ACC112 (cell line): ENCODE measurements around the gene PCAT6.

Source experiments
- H2AFZ ChIP-seq: fragments of 200-600 bp; sonication (generic); one replicate; pipeline ENCODE4 v1.6.0; 2017; ENCODE audit warnings: antibody characterized with exemption, low read length; ENCODE audit not compliant: unreplicated experiment
- H3K27ac ChIP-seq: fragments of 200-600 bp; sonication (generic); 2 replicates; pipeline ENCODE4 v1.5.1; 2014; ENCODE audit warnings: low read depth, mild to moderate bottlenecking, antibody characterized with exemption, low read length, moderate library complexity
- H3K27me3 ChIP-seq: fragments of 200-600 bp; sonication (generic); 2 replicates; pipeline ENCODE4 v1.6.1; 2014; ENCODE audit warnings: mild to moderate bottlenecking, antibody characterized with exemption, low read length, moderate library complexity, mixed read lengths; ENCODE audit not compliant: insufficient read depth
- H3K36me3 ChIP-seq: fragments of 200-600 bp; sonication (generic); 2 replicates; pipeline ENCODE4 v1.6.1; 2016; ENCODE audit warnings: mild to moderate bottlenecking, antibody characterized with exemption, low read length, moderate library complexity, mixed read lengths; ENCODE audit not compliant: insufficient read depth
- H3K4me1 ChIP-seq: fragments of 200-600 bp; sonication (generic); one replicate; pipeline ENCODE4 v1.6.1; 2016; ENCODE audit warnings: low read length, mixed read lengths; ENCODE audit not compliant: insufficient read depth, unreplicated experiment, control insufficient read depth
- H3K4me3 ChIP-seq: fragments of 200-600 bp; sonication (generic); 2 replicates; pipeline ENCODE4 v1.5.1; 2014; ENCODE audit warnings: mild to moderate bottlenecking, low read depth, low read length
- H3K79me2 ChIP-seq: fragments of 200-600 bp; sonication (generic); one replicate; pipeline ENCODE4 v1.6.0; 2016; ENCODE audit warnings: low read length; ENCODE audit not compliant: control insufficient read depth, unreplicated experiment, insufficient read depth

PCAT6 gene

GRCh38 chr1:202807451-202807925 lies 3.3 kb upstream of the PCAT6 start:
- peak overlapping the region; percentile 92 for H3K4me3 ChIP-seq
- H3K36me3 ChIP-seq, result no peaks in the 10 kb centered on the region
- H3K79me2 ChIP-seq, result peaks cover 58% of the 10 kb centered on the region
- H2AFZ ChIP-seq, result peak overlapping the region; percentile 71
- peaks cover 41% of the 10 kb centered on the region for H3K4me1 ChIP-seq
- H3K27me3 ChIP-seq, result no peaks in the 10 kb centered on the region
- H3K27ac ChIP-seq, result peak overlapping the region; percentile 53

DNA sequence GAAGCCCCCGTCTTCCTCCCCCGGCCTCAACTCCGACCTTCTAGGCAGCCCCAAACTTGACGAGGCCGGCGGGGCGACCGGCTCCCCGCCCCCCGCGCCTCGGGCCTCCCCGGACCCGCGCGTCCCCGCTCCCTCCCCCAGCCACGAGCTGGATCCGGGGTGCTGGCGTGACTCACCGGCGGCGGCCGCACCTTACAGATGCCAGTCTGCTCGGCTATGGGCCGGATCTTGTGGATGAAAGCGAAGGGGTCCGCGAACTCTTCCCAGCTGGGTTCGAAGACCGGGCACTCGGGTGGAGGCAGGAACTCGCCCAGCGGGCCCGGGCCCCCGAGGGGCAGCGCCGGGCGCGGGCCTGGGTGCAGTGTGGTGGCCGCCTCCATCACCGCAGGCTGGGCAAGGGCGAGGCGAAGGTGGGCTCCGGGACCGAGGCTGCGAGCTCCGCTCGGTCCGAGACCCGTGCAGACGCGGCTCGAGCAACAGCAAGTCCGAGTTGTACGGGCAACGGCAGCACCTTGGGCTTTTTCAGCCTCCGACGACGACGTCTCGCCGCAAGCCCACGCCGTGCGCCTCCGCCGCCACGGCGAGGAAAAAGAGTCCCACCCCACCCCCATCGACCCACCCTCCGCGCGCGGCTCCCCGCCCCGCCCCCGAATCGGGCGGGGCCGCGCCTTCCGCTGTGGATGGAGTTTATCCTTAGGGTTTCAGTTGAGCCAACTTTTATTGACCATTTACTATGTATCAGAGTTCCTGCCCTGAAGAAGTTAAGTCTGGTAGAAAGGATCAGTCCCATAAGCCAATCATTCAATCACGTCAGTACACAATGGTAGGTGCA lies 2.6 kb upstream of the PCAT6 start, which contains the start of gene KDM5B:
KDM5B (minus strand) TSS at position 496 of the 832 bp plus-strand sequence; CDS start at position 380, 116 bp downstream.
- H3K36me3 ChIP-seq, result no peaks in the 10 kb centered on the region
- peaks cover 51% of the 10 kb centered on the region for H3K79me2 ChIP-seq
- peaks cover 34% of the 10 kb centered on the region for H3K4me1 ChIP-seq
- peak within 1 kb of the TSS; percentile 92 for H3K4me3 ChIP-seq
- no peaks in the 10 kb centered on the region for H3K27me3 ChIP-seq
- peak within 1 kb of the TSS; percentile 79 for H2AFZ ChIP-seq
- H3K27ac ChIP-seq, result peak within 1 kb of the TSS; percentile 53

GRCh38 chr1:202809597-202810159 lies 1.1 kb upstream of the PCAT6 start:
- Histone ChIP-seq H3K4me1 (peaks cover 23% of the 10 kb centered on the region), H2AFZ (no peak overlapping the region), H3K36me3 (no peaks in the 10 kb centered on the region), H3K4me3 (peak overlapping the region; percentile 87), H3K79me2 (peaks cover 36% of the 10 kb centered on the region), H3K27me3 (no peaks in the 10 kb centered on the region), H3K27ac (no peak overlapping the region)

DNA sequence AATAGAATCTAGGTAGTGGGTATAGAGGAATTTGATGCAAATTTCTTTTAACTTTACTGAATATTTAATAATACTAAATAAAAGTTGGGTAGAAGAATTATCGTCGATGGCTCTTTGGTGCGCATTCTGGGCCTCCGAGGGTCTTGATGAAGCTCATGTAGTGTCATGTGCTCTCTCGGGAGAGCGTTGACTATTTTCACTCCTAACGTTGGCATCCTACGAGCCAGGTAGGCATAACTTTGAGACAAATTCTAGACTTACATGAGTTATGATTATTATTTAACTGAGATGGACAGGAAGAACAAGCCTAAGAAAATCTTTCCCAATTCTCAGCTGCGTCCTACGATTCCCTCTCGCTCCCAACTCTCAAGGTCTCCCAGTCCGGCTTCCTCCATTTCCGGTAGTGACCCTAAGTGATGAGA lies 550 bp upstream of the PCAT6 start:
- Histone ChIP-seq H3K4me3 (peak overlapping the region; percentile 87), H3K27ac (peak overlapping the region; percentile 26; the same call in 1 of the 2 replicates), H3K36me3 (no peaks in the 10 kb centered on the region), H3K27me3 (no peaks in the 10 kb centered on the region), H3K4me1 (peaks cover 17% of the 10 kb centered on the region), H3K79me2 (peaks cover 31% of the 10 kb centered on the region), H2AFZ (peak overlapping the region; percentile 85)

GRCh38 chr1:202811296-202812175 lies 782 bp downstream of the PCAT6 start:
- peak overlapping the region; percentile 70 for H2AFZ ChIP-seq
- peaks cover 7% of the 10 kb centered on the region for H3K4me1 ChIP-seq
- peaks cover 17% of the 10 kb centered on the region for H3K79me2 ChIP-seq
- H3K4me3 ChIP-seq, result peak overlapping the region; percentile 87
- H3K36me3 ChIP-seq, result no peaks in the 10 kb centered on the region
- no peaks in the 10 kb centered on the region for H3K27me3 ChIP-seq
- no peak overlapping the region; the same call in 1 of the 2 replicates for H3K27ac ChIP-seq

DNA sequence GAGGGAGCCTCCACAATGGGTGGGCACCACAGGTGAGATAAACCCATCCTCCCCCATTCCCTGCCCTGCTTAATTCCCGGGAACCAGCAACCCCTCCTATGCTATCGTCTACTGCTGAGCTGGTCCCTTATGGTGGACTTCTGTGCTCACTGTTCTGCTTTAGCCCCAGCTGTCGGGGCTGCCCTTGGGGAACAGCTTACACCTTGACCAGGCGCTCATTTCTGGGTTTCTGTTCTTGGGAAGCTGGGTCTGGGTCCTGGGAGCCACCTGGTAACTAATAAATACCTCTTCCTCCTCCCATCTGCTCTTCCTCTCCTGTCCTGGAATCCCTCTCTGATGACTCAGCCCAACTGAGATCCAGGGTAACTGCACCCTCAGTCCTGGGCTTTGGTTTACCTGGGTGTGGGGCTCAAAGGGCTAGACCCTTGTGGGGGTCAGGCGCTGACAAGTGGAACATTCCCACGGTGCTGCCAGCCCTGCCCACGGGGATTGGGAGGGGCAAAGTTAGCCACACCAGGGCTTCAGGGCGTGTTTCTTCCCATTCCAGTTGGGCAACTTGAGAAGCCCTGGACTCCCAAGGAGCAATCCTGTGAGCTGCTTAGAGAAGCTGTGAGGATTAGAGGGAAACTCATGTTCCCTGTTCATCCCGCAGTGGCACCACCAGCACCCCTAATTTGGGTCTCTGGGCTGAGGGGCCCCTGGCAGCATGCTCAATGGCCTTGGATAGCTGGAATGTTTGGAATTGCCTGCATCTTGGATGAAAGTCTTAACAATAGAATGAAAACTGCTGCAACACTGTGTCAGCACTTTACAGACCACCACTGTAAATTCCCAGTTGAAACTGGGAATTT lies 1.6 kb downstream of the PCAT6 start:
- Histone ChIP-seq H2AFZ (no peak overlapping the region), H3K79me2 (peaks cover 9% of the 10 kb centered on the region), H3K4me3 (peak overlapping the region; percentile 87; the same call in 1 of the 2 replicates), H3K36me3 (no peaks in the 10 kb centered on the region), H3K27me3 (no peaks in the 10 kb centered on the region), H3K27ac (no peak overlapping the region), H3K4me1 (peaks cover 7% of the 10 kb centered on the region)

GRCh38 chr1:202815120-202815519 lies 4.4 kb downstream of the PCAT6 start:
- H3K4me1 ChIP-seq, result peaks cover 7% of the 10 kb centered on the region
- H2AFZ ChIP-seq, result no peak overlapping the region
- no peaks in the 10 kb centered on the region for H3K79me2 ChIP-seq
- 0 out of 2 replicates have a peak, but pooled peaks cover 3% of the 10 kb centered on the region for H3K27me3 ChIP-seq
- H3K4me3 ChIP-seq, result no peak overlapping the region
- H3K27ac ChIP-seq, result no peak overlapping the region
- no peaks in the 10 kb centered on the region for H3K36me3 ChIP-seq

DNA sequence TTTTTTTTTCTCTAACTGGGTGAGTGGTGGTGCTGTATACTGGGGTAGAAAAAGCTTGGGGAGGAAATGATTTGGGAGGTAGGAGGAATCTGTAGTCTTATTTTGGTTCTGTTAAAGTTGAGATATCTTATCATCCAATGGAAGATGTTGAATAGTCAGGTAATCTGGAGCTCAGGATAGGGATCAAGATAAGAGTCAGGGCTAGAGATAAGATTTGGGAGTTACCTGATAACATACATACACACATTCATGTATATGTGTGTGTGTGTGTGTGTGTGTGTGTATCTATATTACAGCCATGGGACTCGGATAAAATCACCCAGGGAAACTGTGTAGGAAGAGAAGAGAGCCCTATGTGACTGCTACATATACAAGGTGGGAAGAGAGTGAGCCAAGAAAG lies 8.1 kb downstream of the PCAT6 start:
- 0 out of 2 replicates have a peak, but pooled peaks cover 3% of the 10 kb centered on the region for H3K27me3 ChIP-seq
- no peak overlapping the region for H2AFZ ChIP-seq
- H3K27ac ChIP-seq, result no peak overlapping the region
- H3K4me1 ChIP-seq, result no peaks in the 10 kb centered on the region
- H3K4me3 ChIP-seq, result no peak overlapping the region
- H3K36me3 ChIP-seq, result no peaks in the 10 kb centered on the region
- no peaks in the 10 kb centered on the region for H3K79me2 ChIP-seq

DNA sequence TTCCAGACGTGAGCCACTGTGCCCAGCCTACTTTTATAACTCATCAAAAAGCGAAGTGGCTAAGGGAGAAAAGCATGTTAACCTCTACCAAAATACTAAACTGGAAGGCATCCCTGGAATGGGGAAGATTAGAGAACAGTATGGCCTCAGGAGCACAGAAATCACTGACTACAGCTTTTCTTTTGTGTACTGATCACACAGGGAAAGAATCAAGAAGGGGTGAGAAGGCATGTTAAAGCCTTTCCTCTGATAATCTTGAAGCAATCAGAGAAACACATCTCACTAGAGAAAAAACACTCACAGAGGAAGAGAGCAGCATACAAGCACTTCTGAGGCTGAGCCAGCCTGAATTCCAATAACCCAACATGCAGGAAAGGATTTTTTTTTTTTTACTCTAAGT lies 10.7 kb downstream of the PCAT6 start:
- Histone ChIP-seq H3K4me1 (no peaks in the 10 kb centered on the region), H3K27me3 (peaks cover 26% of the 10 kb centered on the region; the same call in 1 of the 2 replicates), H3K4me3 (no peak overlapping the region), H3K79me2 (no peaks in the 10 kb centered on the region), H2AFZ (no peak overlapping the region), H3K36me3 (no peaks in the 10 kb centered on the region), H3K27ac (no peak overlapping the region)
